HG03280 (cell line): ENCODE data around the gene COPS2.
A peak's percentile ranks its signal among the peaks of the same experiment; 100 is the strongest.

Source experiments
- ATAC-seq: cut with Tn5 transposase; IDR thresholded peaks from one replicate; pipeline ENCODE4 v1.9.1; 2021; ENCODE audit warnings: mild to moderate bottlenecking, moderate library complexity; ENCODE audit not compliant: unreplicated experiment

COPS2 gene

DNA sequence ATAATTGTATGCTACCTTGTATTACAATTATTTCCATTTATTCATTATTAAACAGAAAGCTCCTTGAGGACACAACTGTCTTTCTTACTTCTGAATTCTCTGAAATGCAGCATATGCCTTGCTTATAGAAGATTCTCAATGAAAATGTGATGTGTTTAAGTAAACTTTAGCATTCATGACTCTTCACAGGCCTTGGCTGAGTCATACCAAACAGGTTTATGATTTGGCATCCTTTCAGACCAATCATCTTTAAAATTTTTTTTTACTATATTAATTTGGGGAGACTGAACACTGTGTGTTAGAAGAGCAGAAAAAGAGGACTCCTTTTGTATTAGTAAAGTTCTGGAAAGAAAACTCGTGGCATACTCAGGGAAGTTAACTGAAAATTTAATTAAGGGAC is 8.3 kb upstream of the COPS2 start:
- no peak for ATAC-seq

DNA sequence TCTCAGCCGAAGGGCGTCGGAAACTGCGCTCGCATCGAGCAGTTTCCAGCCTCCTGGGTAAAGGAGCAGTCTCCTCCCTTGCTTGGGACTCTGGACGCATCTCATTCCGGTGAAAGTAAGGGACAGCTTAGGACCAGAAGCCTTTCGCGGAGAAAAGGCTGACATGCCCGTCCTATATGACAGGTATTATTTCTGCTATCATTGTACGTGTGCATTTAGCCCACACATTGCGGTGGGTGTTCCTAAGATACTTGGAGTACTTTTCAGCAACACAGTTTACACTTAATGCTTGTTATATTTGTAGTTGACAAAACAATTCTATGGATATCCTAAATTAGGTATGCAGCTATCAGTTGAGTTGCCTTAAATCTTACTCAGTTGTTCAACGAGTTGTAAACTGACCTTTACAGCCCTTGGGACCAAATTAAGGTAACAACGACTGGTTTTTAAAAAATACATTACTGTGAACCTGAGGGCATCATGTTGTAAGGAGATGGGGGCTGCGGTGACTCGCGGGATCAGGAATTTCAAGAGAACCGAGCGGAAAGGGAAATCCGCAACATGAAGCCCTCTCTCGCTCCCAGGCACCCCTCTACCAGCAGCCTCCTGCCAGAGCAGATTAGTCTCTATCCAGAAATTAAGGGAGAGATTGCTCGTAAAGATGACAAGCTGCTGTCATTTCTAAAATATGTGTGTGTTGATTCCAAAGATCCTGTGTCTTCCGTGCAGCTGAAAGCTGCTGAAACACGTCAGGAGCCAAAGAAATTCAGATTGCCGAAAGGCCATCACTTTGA is 632 bp upstream of the COPS2 start:
- ATAC-seq: no peak

DNA sequence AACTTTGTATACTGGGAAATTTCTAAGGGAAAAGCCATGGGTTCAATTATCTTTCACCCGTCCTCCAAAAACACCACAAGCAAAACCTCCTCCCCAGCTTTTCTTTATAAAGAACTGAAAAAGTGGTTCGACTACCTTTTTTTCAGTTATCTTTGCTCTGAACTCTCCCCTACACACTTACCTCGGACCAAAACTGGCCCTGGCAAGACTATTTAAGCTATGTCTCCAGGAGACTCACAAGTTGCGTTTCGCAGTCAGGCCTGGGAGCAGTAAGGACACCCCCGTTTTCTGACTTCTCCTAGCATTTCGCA is 645 bp downstream of the COPS2 start:
- peak; percentile 5 for ATAC-seq

DNA sequence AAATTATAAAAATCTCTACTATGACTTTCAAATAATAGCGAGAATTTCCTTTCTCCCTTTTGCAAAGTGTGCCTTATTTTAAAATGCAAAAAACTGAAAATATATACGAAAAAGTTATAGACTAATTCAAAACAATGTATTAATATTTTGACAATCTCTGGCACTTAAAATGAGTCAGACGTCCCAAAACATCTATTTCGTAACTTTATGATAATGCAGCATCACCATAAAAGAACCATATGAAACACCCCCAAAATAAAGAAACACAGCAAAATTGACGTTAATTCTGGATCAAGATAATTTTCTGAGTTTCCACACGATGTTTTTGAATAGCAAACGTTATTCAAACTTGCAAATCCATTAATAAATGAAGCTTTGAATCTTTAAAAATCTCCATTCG is 1.0 kb downstream of the COPS2 start:
- no peak for ATAC-seq

DNA sequence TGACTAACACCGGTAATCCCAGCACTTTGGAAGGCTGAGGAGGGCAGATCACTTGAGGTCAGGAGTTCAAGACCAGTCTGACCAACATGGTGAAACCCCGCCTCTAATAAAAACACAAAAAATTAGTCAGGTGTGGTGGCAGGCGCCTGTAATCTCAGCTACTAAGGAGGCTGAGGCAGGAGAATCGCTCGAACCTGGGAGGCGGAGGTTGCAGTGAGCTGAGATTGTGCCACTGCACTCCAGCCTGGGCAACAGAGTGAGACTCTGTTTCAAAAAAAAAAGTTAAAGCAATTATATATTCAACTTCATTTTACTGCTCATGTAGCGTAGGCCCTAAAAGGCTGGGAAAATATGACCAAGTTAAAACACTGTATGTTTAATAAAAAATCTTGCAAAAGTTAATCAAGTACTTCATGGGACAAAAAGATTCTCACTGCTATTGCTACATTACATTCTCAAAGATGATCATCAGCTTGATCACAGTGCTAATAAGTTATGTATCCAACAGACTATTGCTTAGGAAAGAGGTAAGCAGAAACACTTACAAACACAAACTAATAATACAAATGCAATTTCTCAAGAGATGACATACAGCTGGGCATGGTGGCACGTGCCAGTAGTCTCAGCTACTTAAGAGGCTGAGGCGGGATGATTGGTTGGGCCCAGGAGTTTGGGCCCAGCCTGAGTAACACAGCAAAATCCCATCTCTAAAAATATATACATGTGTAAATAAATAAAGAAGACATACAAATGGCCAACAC is 2.7 kb downstream of the COPS2 start:
- no peak for ATAC-seq

DNA sequence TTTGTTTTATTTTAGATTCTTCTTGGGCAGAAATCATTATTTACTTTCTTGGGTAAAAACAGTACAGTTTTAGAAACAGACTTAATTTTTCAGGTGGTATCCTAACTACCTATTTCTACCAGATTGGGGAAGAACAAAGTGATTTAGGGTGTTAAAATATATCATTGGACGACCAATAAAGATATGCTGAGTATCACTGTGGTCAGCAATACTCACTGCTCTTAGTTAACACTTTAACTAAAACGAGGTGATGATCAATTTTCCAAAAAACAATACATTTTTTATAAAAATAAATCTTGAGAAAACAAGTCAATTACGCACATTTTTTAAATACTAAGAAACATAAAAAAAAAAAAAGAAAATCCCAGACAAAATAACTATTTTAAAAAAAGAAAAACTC is 3.6 kb downstream of the COPS2 start:
- ATAC-seq: no peak

DNA sequence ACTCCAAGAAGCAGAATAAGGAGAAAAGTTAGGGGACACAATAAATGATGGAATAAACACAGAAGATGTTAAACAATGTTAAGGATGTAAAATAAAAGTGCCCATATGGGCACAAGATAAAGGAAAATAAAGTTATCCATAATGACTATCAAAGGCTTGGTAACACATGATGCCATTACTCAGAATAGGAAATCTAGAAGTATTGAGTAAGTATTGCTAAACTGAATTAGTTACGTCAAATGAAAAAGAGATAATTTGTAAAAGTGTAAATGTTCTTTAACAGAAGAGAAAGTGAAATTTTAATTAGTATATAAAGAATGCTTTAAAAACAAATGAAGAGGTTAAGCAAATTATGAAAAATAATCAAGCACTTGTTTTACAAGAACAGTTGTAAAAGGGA is 6.7 kb downstream of the COPS2 start:
- ATAC-seq: no peak

DNA sequence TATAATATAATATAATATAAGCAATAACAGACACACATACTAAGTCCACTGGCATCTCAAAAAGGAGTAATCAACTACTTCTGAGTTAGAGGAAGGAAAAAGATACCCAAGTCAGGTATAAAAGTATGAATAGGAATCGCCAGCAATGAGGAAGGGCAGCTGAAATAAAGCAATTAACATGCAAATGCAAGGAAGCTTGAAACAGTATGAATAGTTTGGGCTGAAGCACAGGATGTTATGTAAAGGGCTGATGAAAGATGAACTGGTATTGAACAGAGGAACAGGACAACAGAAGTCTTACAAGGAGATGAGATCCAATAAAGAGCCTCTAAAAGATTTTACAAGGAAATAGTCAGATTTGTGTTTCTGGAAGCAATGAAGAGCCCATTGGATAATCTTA is 7.1 kb downstream of the COPS2 start:
- no peak for ATAC-seq

DNA sequence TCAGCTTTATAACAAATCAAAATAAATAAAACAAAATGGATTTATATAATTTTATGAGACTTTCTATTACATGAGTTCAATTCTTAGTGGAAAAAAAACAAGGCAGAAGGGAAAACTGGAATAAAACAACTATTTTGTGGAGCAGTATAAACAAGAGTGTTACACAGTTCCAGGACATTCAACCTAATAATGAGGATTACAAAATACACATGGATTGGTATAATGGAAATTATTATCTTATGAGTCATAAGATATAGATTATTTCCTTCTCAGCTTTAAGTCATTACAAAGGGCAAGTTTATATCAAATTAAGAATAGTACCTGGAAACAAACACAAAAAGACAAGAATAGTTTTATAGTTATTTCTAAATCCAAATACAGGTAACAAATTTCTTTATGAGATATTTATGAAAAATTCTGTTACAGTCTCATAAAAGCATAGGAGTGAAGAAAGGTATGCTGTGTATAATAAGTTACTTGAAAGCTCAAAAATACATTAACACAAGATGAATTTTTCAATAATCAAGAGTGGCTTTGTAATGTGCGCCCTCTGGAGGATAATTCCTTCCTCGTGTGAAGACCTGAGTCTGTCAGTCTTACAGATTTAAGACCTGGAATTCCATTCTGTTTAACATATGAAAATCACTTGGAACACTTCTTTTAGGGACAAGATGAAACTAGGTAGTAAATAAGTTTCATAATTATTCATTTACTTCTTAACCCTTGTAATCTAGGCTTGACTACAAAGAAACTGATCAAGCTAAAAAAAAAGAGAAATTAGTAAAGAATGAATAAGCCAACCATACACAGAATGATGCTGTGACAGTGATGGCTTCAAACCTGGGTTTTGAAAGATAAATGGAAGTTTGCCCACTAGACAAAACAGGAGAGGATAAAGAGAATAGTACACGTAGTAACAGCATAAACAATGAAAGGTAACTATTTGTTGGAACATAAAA is 9.5 kb downstream of the COPS2 start:
- ATAC-seq: no peak

DNA sequence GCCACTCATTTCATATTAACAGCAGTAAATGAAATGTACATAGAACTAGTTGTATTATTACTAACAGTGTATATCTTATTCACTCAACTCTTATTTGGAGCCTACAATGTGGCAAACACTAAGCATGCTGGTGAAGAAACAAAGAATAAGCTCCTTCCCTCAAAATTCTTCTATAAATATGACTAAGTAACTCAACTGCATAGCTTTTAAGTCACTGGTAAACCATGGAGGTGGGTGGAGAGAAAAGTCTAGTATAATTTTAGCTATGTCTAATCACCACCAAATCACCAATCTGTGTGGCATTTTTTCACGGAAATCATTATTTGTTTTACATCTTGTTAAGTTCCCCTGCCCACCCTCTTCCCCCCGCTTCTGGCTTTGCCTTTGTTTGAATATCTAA is 17.5 kb downstream of the COPS2 start:
- ATAC-seq: no peak

DNA sequence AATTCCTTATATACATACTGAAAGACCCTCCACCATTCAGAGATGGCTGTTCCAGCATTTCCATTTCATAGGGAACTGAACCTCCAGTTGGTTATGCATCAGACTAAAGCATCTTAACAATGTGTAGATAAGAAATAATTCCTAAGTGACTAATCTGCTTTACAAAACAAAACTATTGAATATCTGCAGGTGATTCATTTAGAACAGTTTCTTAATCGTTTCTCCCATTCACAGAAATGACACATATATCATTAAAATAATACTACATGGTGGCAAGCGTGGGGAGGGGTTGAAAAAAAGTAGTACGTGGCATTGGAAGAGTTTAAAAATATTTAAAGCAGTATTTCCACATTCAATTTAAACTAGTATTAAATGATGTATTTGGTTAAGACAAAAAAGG is 19.5 kb downstream of the COPS2 start:
- no peak for ATAC-seq

DNA sequence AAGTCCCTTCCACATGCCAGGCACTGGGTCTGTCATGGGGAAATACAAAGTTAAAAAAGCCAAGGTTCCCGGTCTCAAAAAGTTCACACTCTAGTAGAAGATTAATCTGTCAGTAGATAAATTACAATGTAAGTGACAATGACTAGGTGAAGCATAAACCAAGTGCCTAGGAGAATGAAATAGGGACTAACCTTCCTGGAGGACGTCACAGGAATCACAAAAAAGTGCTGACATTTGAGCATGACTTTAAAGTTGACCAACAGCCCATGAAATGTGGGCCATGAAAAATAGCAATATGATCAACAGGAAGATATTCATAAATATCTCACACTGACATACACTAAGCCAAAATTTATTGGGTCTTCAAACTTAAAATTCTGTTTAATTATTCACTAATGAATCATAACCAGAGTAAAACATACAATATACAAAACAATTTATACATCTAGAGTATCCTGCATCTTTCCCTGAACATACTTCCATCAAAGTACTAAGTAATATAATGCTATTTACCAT is 20.0 kb downstream of the COPS2 start:
- no peak for ATAC-seq

DNA sequence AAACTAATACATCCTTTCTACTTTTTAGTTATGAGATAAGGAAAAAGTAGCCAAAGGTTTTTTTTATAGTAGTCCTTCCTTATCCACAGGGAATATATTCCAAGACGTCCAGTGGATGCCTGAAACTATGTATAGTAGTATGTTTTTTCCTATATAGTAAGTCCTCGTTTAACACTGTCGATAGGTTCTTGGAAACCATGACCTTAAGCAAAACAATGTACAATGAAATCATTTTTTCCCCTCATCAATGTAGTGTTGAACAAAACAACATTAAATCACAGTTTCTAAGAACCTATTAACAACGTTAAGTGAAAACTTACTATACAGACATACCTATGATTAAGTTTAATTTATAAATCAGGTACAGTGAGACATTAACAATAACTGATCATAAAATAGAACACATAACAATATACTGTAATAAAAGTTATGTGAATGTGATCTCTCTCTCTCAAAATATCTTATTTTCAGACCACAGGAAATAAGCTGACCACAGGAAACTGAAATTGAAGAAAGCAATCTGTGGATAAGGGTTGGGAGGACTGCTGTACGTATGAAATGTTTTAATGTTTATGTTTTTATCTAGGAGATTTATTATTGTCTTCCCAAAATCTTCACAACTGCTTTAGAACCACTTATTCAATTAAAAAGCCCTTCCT is 20.6 kb downstream of the COPS2 start:
- ATAC-seq: no peak

DNA sequence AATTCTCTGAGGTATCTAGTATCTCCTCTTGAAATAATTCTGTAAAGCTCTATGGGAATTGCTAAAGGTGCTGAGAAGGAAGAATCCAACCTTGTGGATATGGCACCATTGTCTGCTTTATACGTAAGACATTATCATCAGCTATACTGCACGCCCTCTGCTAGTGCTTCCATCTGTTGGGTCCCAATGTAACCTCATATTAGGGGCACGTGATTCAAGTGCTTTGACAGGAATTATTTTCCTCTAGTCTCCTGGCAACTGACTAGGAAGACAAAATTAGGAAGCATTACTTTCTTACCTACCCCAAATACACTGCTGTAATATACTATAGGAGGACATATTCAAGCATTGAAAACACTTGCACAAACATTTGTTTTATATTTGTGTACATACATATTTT is 24.0 kb downstream of the COPS2 start:
- ATAC-seq: no peak

DNA sequence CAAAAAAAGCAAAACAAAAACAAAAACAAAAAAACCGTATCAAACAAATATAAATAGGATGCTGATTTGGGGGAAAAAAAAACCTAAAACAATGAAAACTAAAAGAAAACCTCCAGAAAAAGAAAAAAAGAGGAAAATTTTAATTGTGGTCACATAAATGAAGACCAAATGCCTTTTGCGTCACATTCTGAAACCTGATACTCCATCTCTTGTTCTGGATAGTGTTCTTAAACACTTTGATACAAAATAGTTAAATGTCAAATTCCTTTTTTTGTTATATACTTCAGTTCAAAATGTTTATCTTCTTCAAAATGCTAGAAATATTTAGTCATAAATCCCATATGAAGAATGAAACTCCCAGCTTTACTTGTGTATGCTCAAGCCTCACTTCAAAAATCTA is 31.0 kb downstream of the COPS2 start:
- ATAC-seq: no peak

DNA sequence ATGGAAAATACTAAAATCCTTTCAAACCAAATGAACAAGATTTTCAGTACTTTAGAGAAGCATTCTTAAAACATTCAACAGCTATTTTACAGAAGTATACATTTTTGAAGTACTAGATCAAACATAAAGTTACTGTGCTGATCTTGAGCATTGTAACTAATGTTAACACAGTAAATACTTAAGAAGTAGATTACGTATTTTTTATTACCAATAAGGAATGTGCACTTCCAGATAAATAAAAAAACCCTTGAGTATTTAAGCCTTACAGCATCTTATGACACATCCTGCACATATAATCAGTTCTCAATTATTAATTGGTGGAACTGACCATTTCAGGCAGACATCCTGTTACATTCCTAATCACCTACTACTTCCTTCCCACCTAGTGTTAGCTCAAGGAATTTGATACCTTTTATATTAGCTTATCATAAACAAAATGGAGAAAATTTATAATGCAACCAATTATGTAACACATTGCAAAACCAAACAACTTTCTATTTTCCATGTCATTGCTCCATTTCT is 32.8 kb downstream of the COPS2 start:
- no peak for ATAC-seq

DNA sequence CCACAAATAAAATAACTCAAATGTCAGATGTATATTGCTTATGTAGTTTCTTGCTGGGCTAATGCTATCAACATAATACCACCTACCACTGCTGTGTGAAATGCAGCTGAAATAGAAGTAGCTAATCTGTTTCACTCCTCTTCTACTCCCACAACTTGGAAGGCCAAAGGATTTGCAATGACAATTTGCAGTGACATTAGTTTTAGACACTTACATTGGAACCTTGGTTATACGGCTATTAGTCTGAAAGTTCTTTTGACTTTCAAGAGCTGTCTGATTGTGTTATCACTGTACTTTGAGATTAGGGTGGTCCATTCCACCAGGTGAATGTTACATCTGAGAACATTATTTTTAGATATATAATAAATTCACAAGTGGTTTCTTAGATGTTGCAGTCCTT is 33.5 kb downstream of the COPS2 start:
- no peak for ATAC-seq

DNA sequence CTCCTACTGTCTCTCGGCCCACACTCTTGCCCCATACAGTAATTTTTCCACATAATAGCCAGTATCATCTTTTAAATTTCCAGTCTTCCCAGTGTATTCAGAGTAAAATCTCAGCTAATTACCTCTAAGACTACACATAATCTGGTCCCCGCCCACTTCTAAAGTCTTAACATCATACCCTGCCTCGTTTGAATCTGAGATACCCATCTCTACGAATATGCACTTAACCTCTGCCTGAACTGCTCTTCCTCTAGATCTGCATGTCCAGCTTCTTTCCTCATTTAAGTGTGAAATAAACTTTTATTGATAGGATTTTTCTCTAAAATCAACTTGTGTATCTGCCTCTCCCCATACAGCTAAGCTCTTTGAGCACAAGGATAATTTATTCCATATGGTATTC is 34.6 kb downstream of the COPS2 start:
- no peak for ATAC-seq

DNA sequence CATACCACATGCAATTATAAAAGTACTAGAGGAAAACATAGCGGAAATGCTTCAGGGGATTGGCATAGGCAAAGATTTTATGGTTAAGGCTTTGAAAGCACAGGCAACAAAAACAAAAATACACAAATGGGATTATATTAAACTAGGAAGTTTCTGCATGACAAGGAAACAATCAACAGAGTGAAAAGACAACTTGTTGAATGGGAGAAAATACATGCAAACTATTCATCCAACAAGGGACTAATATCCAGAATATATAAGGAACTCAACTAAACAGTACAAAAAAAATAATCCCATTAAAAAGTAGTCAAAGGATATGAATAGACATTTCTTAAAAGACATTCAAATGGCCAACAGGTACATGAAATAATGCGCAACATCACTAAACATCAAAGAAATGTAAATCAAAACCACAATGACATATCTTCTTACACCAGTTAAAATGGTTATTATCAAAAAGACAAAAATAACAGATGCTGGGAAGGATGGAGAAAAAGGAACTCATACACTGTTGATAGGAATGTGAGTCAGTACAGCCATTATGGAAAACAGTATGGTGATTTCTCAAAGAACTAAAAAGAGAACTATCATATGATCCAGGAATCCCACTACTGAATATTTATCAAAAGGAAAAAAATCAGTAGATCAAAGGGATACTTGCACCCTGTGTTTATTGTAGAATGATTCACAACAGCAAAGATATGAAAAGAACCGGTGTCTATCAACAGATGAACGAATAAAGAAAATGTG is 39.1 kb downstream of the COPS2 start:
- ATAC-seq: no peak

DNA sequence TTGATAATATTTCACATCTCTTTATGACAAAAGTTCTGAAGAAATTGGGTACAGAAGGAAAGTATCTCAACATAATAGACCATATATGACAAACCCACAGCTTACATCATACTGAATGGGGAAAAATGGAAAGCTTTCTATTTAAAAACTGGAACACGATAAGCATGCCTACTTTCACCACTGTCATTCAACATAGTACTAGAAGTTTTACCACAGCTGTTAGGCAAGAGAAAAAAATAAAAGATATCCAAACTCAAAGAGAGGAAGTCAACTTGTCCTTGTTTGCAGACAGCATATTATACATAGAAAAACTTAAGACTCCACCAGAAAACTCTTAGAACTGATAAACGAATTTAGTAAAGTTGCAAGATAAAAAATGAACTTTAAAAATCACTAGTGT is 40.3 kb downstream of the COPS2 start:
- ATAC-seq: no peak
